ENCODE data around the gene SYT1. TPM values are rescaled to one million over a fixed set of nuclear protein-coding genes. Genes with fewer than 3 reads are reported as not detected.

SYT1 gene
- total and polyA plus RNA-seq, 12 donors, result 0.03 to 0.36 (median 0.15) TPM; not detected in 5

- ATAC-seq (no peak), DNase-seq (no peak)
- H3K4me3 ChIP-seq, result no peak overlapping the region
- no peaks in the 10 kb centered on the region for H3K36me3 ChIP-seq
- H3K27ac ChIP-seq, result no peak overlapping the region
- intact Hi-C loops (cut with DNase I), result no loop called here
- 66 to 73% methylated on average over 2 of the region's 2 CpGs for WGBS, 2 donors
- H3K4me1 ChIP-seq, result no peaks in the 10 kb centered on the region
- TF ChIP-seq CTCF (IDR thresholded peaks at IDR 0.05), result no peak
- no peaks in the 10 kb centered on the region for H3K9me3 ChIP-seq
- H3K27me3 ChIP-seq, result no peaks in the 10 kb centered on the region
Measured at GRCh38 chr12:79164890-79165289, 300.3 kb downstream of the SYT1 start.

DNA sequence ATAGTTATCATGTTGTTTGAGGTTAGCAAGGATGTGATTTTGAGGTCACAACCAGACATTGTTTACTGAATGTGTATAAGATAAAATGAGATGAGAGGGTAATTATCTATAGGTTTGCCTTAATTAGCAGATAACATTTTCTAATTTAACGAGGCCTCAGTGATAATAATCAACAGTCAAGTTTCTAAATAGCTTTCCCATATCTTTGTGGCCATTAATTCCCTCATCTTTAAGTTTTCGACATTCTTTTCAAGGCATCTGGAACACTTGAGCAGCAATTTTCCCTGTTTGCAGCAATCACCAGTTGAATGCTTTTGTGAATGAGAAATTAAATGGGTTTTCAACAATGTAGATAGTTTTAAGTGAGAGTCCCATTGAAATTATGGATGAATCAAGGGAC is 304.1 kb downstream of the SYT1 start:
- ATAC-seq, result no peak
- intact Hi-C loops (cut with DNase I), result no loop called here
- H3K4me1 ChIP-seq, result no peaks in the 10 kb centered on the region
- TF ChIP-seq CTCF (IDR thresholded peaks at IDR 0.05), result no peak
- H3K36me3 ChIP-seq, result no peaks in the 10 kb centered on the region
- H3K4me3 ChIP-seq, result no peak overlapping the region
- H3K9me3 ChIP-seq, result peaks cover 0 to 9% (median 0%) of the 10 kb centered on the region in 11 donors
- no peak for DNase-seq
- H3K27me3 ChIP-seq, result no peaks in the 10 kb centered on the region
- no peak overlapping the region for H3K27ac ChIP-seq
- 50 to 55% methylated on average over 2 of the region's 2 CpGs for WGBS, 2 donors

GRCh38 chr12:79174626-79175025 is 310.1 kb downstream of the SYT1 start:
- DNase-seq (no peak), ATAC-seq (peak in 5 of 8 donors; percentile 31 to 68 (median 42))
- no peaks in the 10 kb centered on the region for H3K4me1 ChIP-seq
- 0 to 2% methylated on average over 1 of the region's 1 CpG for WGBS, 2 donors
- H3K27me3 ChIP-seq, result no peaks in the 10 kb centered on the region
- no peak overlapping the region for H3K4me3 ChIP-seq
- peaks cover 0 to 10% (median 0%) of the 10 kb centered on the region in 11 donors for H3K9me3 ChIP-seq
- no peak overlapping the region for H3K27ac ChIP-seq
- intact Hi-C loops (cut with DNase I), result loop anchor here in 2 of 10 donors (10.0 kb wide), 2 partner anchors 1030 to 1170 kb away; no protein-coding TSS in a partner anchor
- TF ChIP-seq CTCF (IDR thresholded peaks at IDR 0.05), result peak in 6 of 9 donors; percentile 31 to 52 (median 34)
- no peaks in the 10 kb centered on the region for H3K36me3 ChIP-seq

DNA sequence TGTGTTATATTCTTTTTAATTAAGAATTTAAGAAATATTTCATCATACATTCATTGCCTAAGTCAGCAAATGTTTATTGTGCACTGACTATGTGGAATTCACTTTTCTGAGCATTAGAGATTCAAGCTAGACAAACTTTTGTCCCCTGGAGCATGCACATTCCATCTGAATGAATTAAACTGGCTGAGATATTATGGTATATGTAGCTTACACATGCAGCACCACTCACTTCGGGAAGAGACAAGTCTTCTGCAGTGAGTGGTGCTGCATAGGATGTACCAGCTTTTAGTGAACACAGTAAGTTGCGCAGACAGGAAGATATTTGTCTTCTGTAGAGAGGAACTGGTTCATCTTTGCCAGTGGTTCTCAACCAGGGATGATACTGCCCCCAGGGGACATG is 318.4 kb downstream of the SYT1 start:
- Histone ChIP-seq H3K27ac (peak overlapping the region in 1 of 10 donors; percentile 25), H3K36me3 (no peaks in the 10 kb centered on the region), H3K27me3 (no peaks in the 10 kb centered on the region), H3K9me3 (peaks cover 0 to 3% (median 0%) of the 10 kb centered on the region in 11 donors), H3K4me1 (peaks cover 0 to 11% (median 0%) of the 10 kb centered on the region in 9 donors), H3K4me3 (no peak overlapping the region)
- WGBS, 2 donors, result 90 to 93% methylated on average over 2 of the region's 2 CpGs
- ATAC-seq (no peak), DNase-seq (no peak)
- no peak for TF ChIP-seq CTCF (IDR thresholded peaks at IDR 0.05)
- intact Hi-C loops (cut with DNase I), result no loop called here

Data from heart right ventricle (tissue), 16 donors.